Ovary (tissue), 9 donors: ENCODE data around the gene SMIM38. TPM values are rescaled to one million over a fixed set of nuclear protein-coding genes. Genes with fewer than 3 reads are reported as not detected.

Experiments used
- DNase-seq, 5 donors: peaks; one replicate each; pipeline ENCODE4 v3.0.0-alpha.2; 2019 to 2020
- H3K27ac ChIP-seq, 2 donors: fragments of 200-600 bp; one replicate each; pipeline versions ENCODE4 v1.5.1 to v1.8.0; 2019 to 2022
- H3K27me3 ChIP-seq: fragments of 200-600 bp; one replicate; pipeline ENCODE4 v1.8.0; 2022
- H3K36me3 ChIP-seq: fragments of 200-600 bp; sonication (generic); one replicate; pipeline ENCODE4 v1.5.1; 2019
- H3K4me1 ChIP-seq: one replicate; pipeline ENCODE4 v1.8.1; 2013; ENCODE audit warnings: mild to moderate bottlenecking, moderate library complexity; ENCODE audit not compliant: insufficient read depth
- H3K4me3 ChIP-seq: fragments of 200-600 bp; sonication (generic); one replicate; pipeline ENCODE4 v1.5.1; 2017
- H3K9me3 ChIP-seq, 2 donors: fragments of 200-600 bp in 1 of 2; sonication (generic) in 1 of 2; one replicate each; pipeline versions ENCODE4 v1.5.1 to v1.8.1; 2013 to 2019; ENCODE audit warnings: mild to moderate bottlenecking in 1 of 2, moderate library complexity in 1 of 2
- EP300 ChIP-seq: sonication (generic); formaldehyde crosslinking; IDR thresholded peaks from one replicate; pipeline ENCODE4 v1.6.1; 2017; ENCODE audit warnings: antibody characterized with exemption
- POLR2A ChIP-seq: fragments of 450-650 bp; IDR thresholded peaks from one replicate; pipeline ENCODE4 v1.6.1; 2017; ENCODE audit warnings: antibody characterized with exemption, mild to moderate bottlenecking, moderate library complexity
- WGBS, 3 donors: extraction: QIAGEN DNeasy Blood & Tissue Kit in 1 of 3; methylation state at CpG; one replicate each; pipeline versions ENCODE4 v1.1.5 to v1.1.7; 2013 to 2017; 5-methylcytosine and 5-hydroxymethylcytosine counted together
- intact Hi-C, 4 donors: fragments of 100-400 bp; cut with DNase I; formaldehyde crosslinking; loops; one replicate each; pipeline versions ENCODE4 v1.11.0 to v1.15.1; 2022 to 2023
- polyA plus RNA-seq, 2 donors: library from polyadenylated mRNA; stranded (reverse); fragments of 200-250 nt in 1 of 2; fragments of 350-450 nt in 1 of 2; fragmentation: Illumina TruSeq in 1 of 2; extraction: RNeasy Lipid Tissue Mini Kit (QIAGEN cat#74804) in 1 of 2; gene quantifications; one replicate each; pipeline ENCODE4 v1.2.3, GENCODE V29; 2013 to 2014
- total RNA-seq, 7 donors: library from RNA; depleted of rRNA in 2 of 7; stranded (reverse); fragments of >200 nt in 2 of 7; fragmentation: NEBNext Ultra II Directional in 3 of 7; extraction: Animal tissue kit (Norgen Biotek cat#: 25700) in 3 of 7; gene quantifications; one replicate each; pipeline versions ENCODE4 v1.1.0 to v1.2.4, GENCODE V29; 2016 to 2023
- TF ChIP-seq, protein P1 (sequence below), 3 donors: fragments of 450-650 bp in 2 of 3; fragments of 200-600 bp in 1 of 3; IDR thresholded peaks; one replicate each; pipeline versions ENCODE4 v1.5.1 to v1.8.0; 2016 to 2022; ENCODE audit warnings: antibody characterized with exemption in 3 of 3, mild to moderate bottlenecking in 1 of 3
- donor health status: DM: no; HTN: no; CAD: no; lungs with moderate emphysema.
- donor health status: DM: no; HTN: no; CAD: no.
- donor health status: Bipolar disorder and iron deficiency.
- donor health status: DM: yes; HTN: yes; CAD: no.
- donor health status: DM: no; HTN: no; CAD: no.
- donor health status: DM: yes; HTN: yes; CAD: no.

The SMIM38 gene
- total and polyA plus RNA-seq, 9 donors = 0.43 to 6.3 (median 2.1) TPM

- WGBS, 3 donors = 86 to 90% (median 90%) methylated on average over 14 of the region's 14 CpGs
- TF ChIP-seq EP300 (no peak), POLR2A (no peak)
- TF ChIP-seq, protein P1, sequence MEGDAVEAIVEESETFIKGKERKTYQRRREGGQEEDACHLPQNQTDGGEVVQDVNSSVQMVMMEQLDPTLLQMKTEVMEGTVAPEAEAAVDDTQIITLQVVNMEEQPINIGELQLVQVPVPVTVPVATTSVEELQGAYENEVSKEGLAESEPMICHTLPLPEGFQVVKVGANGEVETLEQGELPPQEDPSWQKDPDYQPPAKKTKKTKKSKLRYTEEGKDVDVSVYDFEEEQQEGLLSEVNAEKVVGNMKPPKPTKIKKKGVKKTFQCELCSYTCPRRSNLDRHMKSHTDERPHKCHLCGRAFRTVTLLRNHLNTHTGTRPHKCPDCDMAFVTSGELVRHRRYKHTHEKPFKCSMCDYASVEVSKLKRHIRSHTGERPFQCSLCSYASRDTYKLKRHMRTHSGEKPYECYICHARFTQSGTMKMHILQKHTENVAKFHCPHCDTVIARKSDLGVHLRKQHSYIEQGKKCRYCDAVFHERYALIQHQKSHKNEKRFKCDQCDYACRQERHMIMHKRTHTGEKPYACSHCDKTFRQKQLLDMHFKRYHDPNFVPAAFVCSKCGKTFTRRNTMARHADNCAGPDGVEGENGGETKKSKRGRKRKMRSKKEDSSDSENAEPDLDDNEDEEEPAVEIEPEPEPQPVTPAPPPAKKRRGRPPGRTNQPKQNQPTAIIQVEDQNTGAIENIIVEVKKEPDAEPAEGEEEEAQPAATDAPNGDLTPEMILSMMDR (IDR thresholded peaks at IDR 0.05) = no peak
- intact Hi-C loops = no loop called here
Measured at GRCh38 chr11:69196783-69197169, 41.0 kb downstream of the SMIM38 start.

GRCh38 chr11:69198891-69199582 lies 43.3 kb downstream of the SMIM38 start:
- Histone ChIP-seq H3K4me1 (no peaks in the 10 kb centered on the region), H3K27me3 (no peaks in the 10 kb centered on the region), H3K9me3 (no peaks in the 10 kb centered on the region), H3K4me3 (no peak overlapping the region), H3K27ac (no peak overlapping the region), H3K36me3 (no peaks in the 10 kb centered on the region)
- 68 to 72% (median 72%) methylated on average over 5 of the region's 5 CpGs for WGBS, 3 donors
- intact Hi-C loops = no loop called here
- TF ChIP-seq, protein P1 (IDR thresholded peaks at IDR 0.05) = no peak
- no peak for DNase-seq

More at GRCh38 chr11:69196783-69197169, 41.0 kb downstream of the SMIM38 start:
- Histone ChIP-seq H3K27me3 (no peaks in the 10 kb centered on the region), H3K27ac (no peak overlapping the region), H3K4me1 (no peaks in the 10 kb centered on the region), H3K9me3 (no peaks in the 10 kb centered on the region), H3K4me3 (no peak overlapping the region), H3K36me3 (no peaks in the 10 kb centered on the region)
- DNase-seq = no peak

- Histone ChIP-seq H3K27me3 (no peaks in the 10 kb centered on the region), H3K27ac (no peak overlapping the region), H3K4me3 (no peak overlapping the region), H3K4me1 (no peaks in the 10 kb centered on the region), H3K36me3 (no peaks in the 10 kb centered on the region), H3K9me3 (no peaks in the 10 kb centered on the region)
- DNase-seq = no peak
- intact Hi-C loops = no loop called here
- WGBS, 3 donors = 63 to 75% (median 64%) methylated on average over 10 of the region's 10 CpGs
- TF ChIP-seq POLR2A (no peak), EP300 (no peak)
- TF ChIP-seq, protein P1 (IDR thresholded peaks at IDR 0.05) = no peak
Measured at GRCh38 chr11:69199583-69200315, 44.0 kb downstream of the SMIM38 start.

DNA sequence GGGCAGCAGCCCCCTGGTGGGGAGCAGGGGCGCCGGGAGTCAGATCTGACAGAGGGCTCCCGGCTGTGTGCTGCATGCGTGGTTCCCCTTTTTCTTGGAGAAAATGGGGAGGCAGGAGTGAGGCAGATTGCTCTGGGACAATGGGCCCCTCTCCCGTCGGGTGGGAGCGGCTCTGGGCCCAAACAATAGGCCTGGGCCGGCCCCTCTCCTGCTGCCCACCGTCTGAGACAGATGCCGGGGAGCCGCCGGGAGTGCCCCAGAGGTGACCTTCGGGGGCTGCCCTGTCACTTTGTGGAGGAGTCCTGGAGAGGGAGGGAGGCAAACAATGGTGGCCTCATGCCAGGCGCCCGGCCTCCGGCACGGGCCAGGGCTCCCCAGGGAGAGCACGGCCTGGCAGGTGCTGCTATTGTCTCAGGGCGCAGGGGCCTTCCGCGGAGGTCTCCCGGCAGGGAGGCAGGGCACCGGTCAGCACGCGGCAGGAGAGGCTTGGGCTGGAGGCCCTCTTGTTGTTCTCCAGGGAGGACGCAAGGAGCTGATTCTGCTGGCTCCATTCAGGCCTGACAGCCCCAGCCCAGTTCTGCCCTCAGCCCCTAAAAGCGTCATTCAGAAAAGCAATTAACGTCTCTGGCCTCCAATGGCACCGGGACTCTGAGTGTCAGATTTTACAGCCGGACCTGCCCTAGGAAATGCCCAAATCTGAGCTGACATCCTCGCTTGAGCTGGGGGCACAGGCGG lies 44.8 kb downstream of the SMIM38 start:
- no peaks in the 10 kb centered on the region for H3K4me1 ChIP-seq
- no peak for DNase-seq

More for the DNA sequence above, 44.8 kb downstream of the SMIM38 start:
- intact Hi-C loops = no loop called here
- 33 to 43% (median 42%) methylated on average over 30 to 32 of the region's 32 CpGs for WGBS, 3 donors
- no peaks in the 10 kb centered on the region for H3K27me3 ChIP-seq
- H3K9me3 ChIP-seq = no peaks in the 10 kb centered on the region
- H3K4me3 ChIP-seq = no peak overlapping the region
- no peak for TF ChIP-seq EP300
- no peak for TF ChIP-seq POLR2A
- TF ChIP-seq, protein P1 (IDR thresholded peaks at IDR 0.05) = no peak
- no peak overlapping the region for H3K27ac ChIP-seq
- H3K36me3 ChIP-seq = no peaks in the 10 kb centered on the region
